Neural cell (in vitro differentiated cells): ENCODE results near the gene PTX4. TPM values are rescaled to one million over a fixed set of nuclear protein-coding genes. Genes with fewer than 3 reads are reported as not detected.

Experiments used
- H2AFZ ChIP-seq: fragments of 200-600, 300-800 bp; sonication (generic), shearing (Covaris generic); 2 replicates; pipeline ENCODE4 v1.6.0; 2014; ENCODE audit warnings: low read depth, mild to moderate bottlenecking, antibody characterized with exemption, low read length, moderate library complexity
- H3F3A ChIP-seq: fragments of 200-600 bp; shearing (Covaris generic); 2 replicates; pipeline ENCODE4 v1.6.1; 2016; ENCODE audit warnings: mild to moderate bottlenecking, moderate library complexity, mixed read lengths, antibody characterized with exemption, low read length; ENCODE audit not compliant: insufficient read depth, poor library complexity, severe bottlenecking
- H3K27ac ChIP-seq: fragments of 200-600, 300-800 bp; sonication (generic), shearing (Covaris generic); 2 replicates; pipeline ENCODE4 v1.5.1; 2014; ENCODE audit warnings: mild to moderate bottlenecking, low read length, moderate library complexity
- H3K27me3 ChIP-seq: fragments of 300-800, 200-600 bp; sonication (generic), shearing (Covaris generic); 2 replicates; pipeline ENCODE4 v1.6.0; 2014; ENCODE audit warnings: mild to moderate bottlenecking, low read depth, low read length, moderate library complexity; ENCODE audit not compliant: insufficient read depth
- H3K36me3 ChIP-seq: fragments of 300-800, 200-600 bp; sonication (generic), shearing (Covaris generic); 2 replicates; pipeline ENCODE4 v1.5.1; 2014; ENCODE audit warnings: mild to moderate bottlenecking, antibody characterized with exemption, low read length, moderate library complexity; ENCODE audit not compliant: insufficient read depth
- H3K4me2 ChIP-seq: fragments of 300-800, 200-600 bp; sonication (generic), shearing (Covaris generic); 2 replicates; pipeline ENCODE4 v1.6.0; 2014; ENCODE audit warnings: mild to moderate bottlenecking, low read length
- H3K4me3 ChIP-seq: fragments of 300-800, 200-600 bp; sonication (generic), shearing (Covaris generic); 2 replicates; pipeline ENCODE4 v1.5.1; 2014; ENCODE audit warnings: mild to moderate bottlenecking, low read length, moderate library complexity
- H3K79me2 ChIP-seq: fragments of 200-600 bp; shearing (Covaris generic); replicated peaks from 2 replicates; pipeline ENCODE4 v1.6.0; 2014; ENCODE audit warnings: mild to moderate bottlenecking, low read length, moderate library complexity; ENCODE audit not compliant: insufficient read depth
- H3K9ac ChIP-seq: fragments of 300-800, 200-600 bp; sonication (generic), shearing (Covaris generic); 2 replicates; pipeline ENCODE4 v1.6.1; 2016; ENCODE audit warnings: mild to moderate bottlenecking, low read length, mixed read lengths
- H3K9me2 ChIP-seq: fragments of 200-600 bp; shearing (Covaris generic); 2 replicates; pipeline ENCODE4 v1.6.1; 2016; ENCODE audit warnings: mild to moderate bottlenecking, low read length, mixed read lengths; ENCODE audit not compliant: insufficient read depth
- H3K9me3 ChIP-seq: fragments of 200-600, 300-800 bp; sonication (generic), shearing (Covaris generic); 2 replicates; pipeline ENCODE4 v1.6.1; 2016; ENCODE audit warnings: mild to moderate bottlenecking, mixed run types, low read length, moderate library complexity, mixed read lengths
- H4K20me1 ChIP-seq: fragments of 200-600 bp; shearing (Covaris generic); 2 replicates; pipeline ENCODE4 v1.6.1; 2016; ENCODE audit warnings: mild to moderate bottlenecking, mixed run types; ENCODE audit not compliant: insufficient read depth
- CTCF ChIP-seq: fragments of 450-650 bp; IDR thresholded peaks from 2 replicates; pipeline ENCODE4 v1.5.1; 2014; ENCODE audit warnings: antibody characterized with exemption, mild to moderate bottlenecking, moderate library complexity; ENCODE audit not compliant: poor library complexity, severe bottlenecking
- EP300 ChIP-seq: fragments of 450-650 bp; conservative IDR thresholded peaks from 2 replicates; pipeline ENCODE4 v1.6.1; 2014; ENCODE audit warnings: antibody characterized with exemption, mild to moderate bottlenecking, moderate library complexity; ENCODE audit not compliant: poor library complexity, severe bottlenecking
- EZH2 ChIP-seq: fragments of 200-600, 300-800 bp; shearing (Covaris generic), sonication (generic); IDR thresholded peaks from 2 replicates; pipeline ENCODE4 v1.6.1; 2014; ENCODE audit warnings: antibody characterized with exemption, low read length, borderline replicate concordance, mild to moderate bottlenecking; ENCODE audit not compliant: insufficient read depth, poor library complexity, severe bottlenecking
- MXI1 ChIP-seq: fragments of 450-650 bp; conservative IDR thresholded peaks from 2 replicates; pipeline ENCODE4 v1.6.1; 2014; ENCODE audit warnings: antibody characterized with exemption, mild to moderate bottlenecking; ENCODE audit not compliant: poor library complexity, severe bottlenecking
- POLR2AphosphoS5 ChIP-seq: IDR thresholded peaks from 2 replicates; pipeline ENCODE4 v1.6.1; 2012
- RAD21 ChIP-seq: fragments of 450-650 bp; conservative IDR thresholded peaks from 2 replicates; pipeline ENCODE4 v1.6.1; 2014; ENCODE audit warnings: antibody characterized with exemption, mild to moderate bottlenecking, moderate library complexity
- REST ChIP-seq: IDR thresholded peaks from 2 replicates; pipeline ENCODE4 v1.6.1; 2012; ENCODE audit warnings: borderline replicate concordance
- SMC3 ChIP-seq: fragments of 450-650 bp; conservative IDR thresholded peaks from 2 replicates; pipeline ENCODE4 v1.6.1; 2014; ENCODE audit warnings: antibody characterized with exemption, mild to moderate bottlenecking, moderate library complexity; ENCODE audit not compliant: poor library complexity
- TAF1 ChIP-seq: IDR thresholded peaks from 2 replicates; pipeline ENCODE4 v1.6.1; 2012; ENCODE audit warnings: low read depth
- polyA plus RNA-seq: library from polyadenylated mRNA; depleted of rRNA; stranded (reverse); fragments of >200 nt; gene quantifications from 2 replicates; pipeline ENCODE4 v1.2.3, GENCODE V29; 2014

PTX4 gene
- polyA plus RNA-seq, 1 donor from 2014 or later = not detected

- no peak overlapping the region for H3K9ac ChIP-seq
- no peak for TF ChIP-seq TAF1
- no peak for TF ChIP-seq POLR2AphosphoS5
- TF ChIP-seq SMC3 = no peak
- TF ChIP-seq MXI1 = no peak
- TF ChIP-seq EP300 = no peak
- TF ChIP-seq REST = no peak
- TF ChIP-seq EZH2 = no peak
- TF ChIP-seq RAD21 = no peak
- no peak for TF ChIP-seq CTCF
- H2AFZ ChIP-seq = no peak overlapping the region
- no peak overlapping the region for H3K4me3 ChIP-seq
- H3K9me3 ChIP-seq = no peaks in the 10 kb centered on the region
- H3K4me2 ChIP-seq = no peak overlapping the region
- no peaks in the 10 kb centered on the region for H3K27me3 ChIP-seq
- H3K36me3 ChIP-seq = no peaks in the 10 kb centered on the region
- H3K27ac ChIP-seq = no peak overlapping the region
- H3K9me2 ChIP-seq = no peaks in the 10 kb centered on the region
- H4K20me1 ChIP-seq = no peaks in the 10 kb centered on the region
- H3F3A ChIP-seq = no peaks in the 10 kb centered on the region
- no peaks in the 10 kb centered on the region for H3K79me2 ChIP-seq
These were observed 49.6 kb downstream of the PTX4 start for GRCh38 chr16:1439058-1439698.

GRCh38 chr16:1438229-1439057 lies 50.3 kb downstream of the PTX4 start:
- Histone ChIP-seq H3K4me2 (no peak overlapping the region), H3K9ac (no peak overlapping the region), H3F3A (no peaks in the 10 kb centered on the region), H3K79me2 (no peaks in the 10 kb centered on the region), H3K27ac (no peak overlapping the region), H3K36me3 (no peaks in the 10 kb centered on the region), H4K20me1 (no peaks in the 10 kb centered on the region), H2AFZ (no peak overlapping the region), H3K9me2 (no peaks in the 10 kb centered on the region), H3K27me3 (no peaks in the 10 kb centered on the region), H3K9me3 (no peaks in the 10 kb centered on the region), H3K4me3 (no peak overlapping the region)
- no peak for TF ChIP-seq CTCF
- no peak for TF ChIP-seq MXI1
- no peak for TF ChIP-seq EZH2
- TF ChIP-seq POLR2AphosphoS5 = no peak
- TF ChIP-seq REST = no peak
